ENCODE results near the gene SPG7.

The SPG7 gene

GRCh38 chr16:89545831-89546574 lies 37.8 kb downstream of the SPG7 start:
- Histone ChIP-seq H3K79me2 (ENCODE audit: insufficient read depth, low read length) (no peaks in the 10 kb centered on the region), H2AFZ (ENCODE audit: low read depth, low read length) (no peak overlapping the region), H3K9me3 (ENCODE audit: insufficient read depth, low read length, severe bottlenecking) (no peaks in the 10 kb centered on the region), H3K4me2 (ENCODE audit: insufficient read depth, low read length) (no peak overlapping the region), H3K27me3 (ENCODE audit: insufficient read depth, low read length, poor library complexity) (no peaks in the 10 kb centered on the region), H3K36me3 (ENCODE audit: insufficient read depth, low read length) (peaks cover 69% of the 10 kb centered on the region), H3K4me3 (ENCODE audit: low read depth in 1 of 2, low read length in 2 of 2) (no peak overlapping the region), H3K9ac (ENCODE audit: low read depth, low read length) (no peak overlapping the region), H4K20me1 (ENCODE audit: insufficient read depth, low read length) (peaks cover 5% of the 10 kb centered on the region; the same call in 1 of the 2 replicates), H3K27ac (ENCODE audit: low read length) (no peak overlapping the region), H3K4me1 (ENCODE audit: insufficient read depth, low read length) (no peaks in the 10 kb centered on the region)
- DNase-seq = no peak
- TF ChIP-seq EZH2 (IDR thresholded peaks at IDR 0.05; ENCODE audit: borderline replicate concordance, low read depth, low read length, severe bottlenecking) (no peak), CTCF (IDR thresholded peaks at IDR 0.05; ENCODE audit: borderline replicate concordance, extremely low read depth, low read length, poor library complexity, severe bottlenecking) (no peak)
- ATAC-seq (ENCODE audit: insufficient read depth, low read depth) = no peak

GRCh38 chr16:89546781-89547180 lies 38.6 kb downstream of the SPG7 start:
- no peak for DNase-seq
- Histone ChIP-seq H3K79me2 (ENCODE audit: insufficient read depth, low read length) (no peaks in the 10 kb centered on the region), H4K20me1 (ENCODE audit: insufficient read depth, low read length) (peaks cover under 1% of the 10 kb centered on the region; the same call in 1 of the 2 replicates), H3K9ac (ENCODE audit: low read depth, low read length) (no peak overlapping the region), H3K36me3 (ENCODE audit: insufficient read depth, low read length) (peaks cover 66% of the 10 kb centered on the region), H3K4me2 (ENCODE audit: insufficient read depth, low read length) (no peak overlapping the region), H3K27ac (ENCODE audit: low read length) (no peak overlapping the region), H3K27me3 (ENCODE audit: insufficient read depth, low read length, poor library complexity) (no peaks in the 10 kb centered on the region), H3K4me3 (ENCODE audit: low read depth in 1 of 2, low read length in 2 of 2) (no peak overlapping the region), H3K9me3 (ENCODE audit: insufficient read depth, low read length, severe bottlenecking) (no peaks in the 10 kb centered on the region), H3K4me1 (ENCODE audit: insufficient read depth, low read length) (no peaks in the 10 kb centered on the region), H2AFZ (ENCODE audit: low read depth, low read length) (no peak overlapping the region)
- TF ChIP-seq CTCF (IDR thresholded peaks at IDR 0.05; ENCODE audit: borderline replicate concordance, extremely low read depth, low read length, poor library complexity, severe bottlenecking) (no peak), EZH2 (IDR thresholded peaks at IDR 0.05; ENCODE audit: borderline replicate concordance, low read depth, low read length, severe bottlenecking) (no peak)
- no peak for ATAC-seq (ENCODE audit: insufficient read depth, low read depth)

- Histone ChIP-seq H3K27me3 (ENCODE audit: insufficient read depth, low read length, poor library complexity) (no peaks in the 10 kb centered on the region), H3K9ac (ENCODE audit: low read depth, low read length) (no peak overlapping the region), H3K4me2 (ENCODE audit: insufficient read depth, low read length) (no peak overlapping the region), H3K4me3 (ENCODE audit: low read depth in 1 of 2, low read length in 2 of 2) (no peak overlapping the region), H3K79me2 (ENCODE audit: insufficient read depth, low read length) (no peaks in the 10 kb centered on the region), H3K9me3 (ENCODE audit: insufficient read depth, low read length, severe bottlenecking) (no peaks in the 10 kb centered on the region), H2AFZ (ENCODE audit: low read depth, low read length) (no peak overlapping the region), H3K4me1 (ENCODE audit: insufficient read depth, low read length) (no peaks in the 10 kb centered on the region), H3K36me3 (ENCODE audit: insufficient read depth, low read length) (peaks cover 66% of the 10 kb centered on the region), H4K20me1 (ENCODE audit: insufficient read depth, low read length) (no peaks in the 10 kb centered on the region), H3K27ac (ENCODE audit: low read length) (no peak overlapping the region)
- ATAC-seq (ENCODE audit: insufficient read depth, low read depth) = no peak
- DNase-seq = no peak
- TF ChIP-seq EZH2 (IDR thresholded peaks at IDR 0.05; ENCODE audit: borderline replicate concordance, low read depth, low read length, severe bottlenecking) (no peak), CTCF (IDR thresholded peaks at IDR 0.05; ENCODE audit: borderline replicate concordance, extremely low read depth, low read length, poor library complexity, severe bottlenecking) (no peak)
Observed at GRCh38 chr16:89547291-89547690, 39.1 kb downstream of the SPG7 start.
